DMS79 treated with DMSO at 0.1 percent for 48 hours (cell line): ENCODE data around the gene SHE.
"Not testable (repeated sequence)": the region's sequence is repeated elsewhere in the genome, so short reads cannot be mapped to it uniquely, and the experiment has no call there.

Experiments used
- DNase-seq: peaks from one replicate; lab custom pipeline; 2025; lab: John Stamatoyannopoulos, UW

SHE gene

GRCh38 chr1:154514066-154514553, 11.9 kb upstream of the SHE start:
- DNase-seq, result no peak

- no peak for DNase-seq
These were observed 10.5 kb upstream of the SHE start for GRCh38 chr1:154512760-154513159.

- DNase-seq, result no peak
These were observed 1.7 kb upstream of the SHE start for GRCh38 chr1:154503898-154504297.

- DNase-seq, result no peak
These were observed 518 bp upstream of the SHE start for GRCh38 chr1:154502744-154503115.

- no peak for DNase-seq
These were observed 668 bp downstream of the SHE start for GRCh38 chr1:154501423-154502065.

- no peak for DNase-seq
These were observed 1.7 kb downstream of the SHE start for GRCh38 chr1:154500533-154500932.

GRCh38 chr1:154499446-154499845, 2.8 kb downstream of the SHE start:
- no peak for DNase-seq

- DNase-seq, result no peak
These were observed 5.0 kb downstream of the SHE start for GRCh38 chr1:154497026-154497806.

GRCh38 chr1:154496383-154496782, 5.8 kb downstream of the SHE start:
- no peak for DNase-seq

GRCh38 chr1:154495496-154496273, 6.5 kb downstream of the SHE start:
- no peak for DNase-seq

- no peak for DNase-seq
These were observed 8.9 kb downstream of the SHE start for GRCh38 chr1:154493276-154493675.

- DNase-seq, result no peak
These were observed 10.1 kb downstream of the SHE start for GRCh38 chr1:154492115-154492514.

- no peak for DNase-seq
These were observed 11.9 kb downstream of the SHE start for GRCh38 chr1:154490317-154490716.

GRCh38 chr1:154489695-154490274, 12.4 kb downstream of the SHE start:
- no peak for DNase-seq

GRCh38 chr1:154488922-154489321, 13.3 kb downstream of the SHE start:
- DNase-seq, result no peak

GRCh38 chr1:154486756-154487155, 15.5 kb downstream of the SHE start:
- not testable (repeated sequence) for DNase-seq

GRCh38 chr1:154485910-154486496, 16.2 kb downstream of the SHE start:
- DNase-seq, result no peak

- DNase-seq, result no peak
These were observed 17.1 kb downstream of the SHE start for GRCh38 chr1:154485106-154485505.

- peak; percentile 7 for DNase-seq
These were observed 18.0 kb downstream of the SHE start for GRCh38 chr1:154483941-154484803.

- no peak for DNase-seq
These were observed 21.2 kb downstream of the SHE start for GRCh38 chr1:154481053-154481452.
